K562 (cell line): ENCODE measurements around the gene KIF23. TPM values are rescaled to one million over a fixed set of nuclear protein-coding genes. Genes with fewer than 3 reads are reported as not detected.

Source experiments
- ATAC-seq: fragments of 200-7000 bp; cut with Tn5 transposase; 3 replicates; pipeline ENCODE4 v1.9.1; 2020; ENCODE audit warnings: moderate library complexity
- BruUV-seq: library from RNA; stranded (reverse); fragments of 400-500 nt; replicated peaks from 2 replicates; lab custom pipeline; 2021; lab: Mats Ljungman, UMichigan
- CTCF ChIA-PET: fragments of 300-600 bp; formaldehyde crosslinking; extraction: SDS; loops from one replicate; lab custom pipeline; 2021; ENCODE audit warnings: low intra/inter-chr PET ratio; lab: Yijun Ruan, JAX
- POLR2A ChIA-PET: fragments of 300-600, 350-650 bp; sonication (Branson Sonifier 250); formaldehyde crosslinking; extraction: SDS; loops from one replicate; lab custom pipeline; 2021; ENCODE audit warnings: antibody characterized with exemption, inconsistent platforms; lab: Yijun Ruan, JAX
- DNase-seq, 4 experiments: peaks; one replicate each; pipeline versions ENCODE4 v3.0.0 to v3.0.0-alpha.2; 2011 to 2018; ENCODE audit warnings: low spot score in 3 of 4, mixed read lengths in 3 of 4; ENCODE audit errors: extremely low read depth in 1 of 4
- FAIRE-seq: peaks from 2 replicates; lab custom pipeline; 2011; peaks lifted over from hg19 to GRCh38; lab: Jason Lieb, UNC
- H2AFZ ChIP-seq: 2 replicates; pipeline ENCODE4 v1.6.0; 2011; ENCODE audit warnings: low read depth, low read length, control low read depth, inconsistent platforms
- H3K27ac ChIP-seq: fragments of 200-600 bp; 3 replicates; pipeline ENCODE4 v1.8.0; 2011; ENCODE audit warnings: low read depth, mild to moderate bottlenecking, control low read depth, inconsistent platforms, low read length, moderate library complexity, mixed read lengths; ENCODE audit errors: extremely low read depth
- H3K27me3 ChIP-seq, 2 experiments: fragments of 300-600 bp in 1 of 2; 2 replicates in 1 of 2; 3 replicates in 1 of 2; pipeline versions ENCODE4 v1.6.0 to v1.8.0; 2011; ENCODE audit warnings: inconsistent platforms in 2 of 2, low read length in 2 of 2, mild to moderate bottlenecking in 1 of 2, mixed read lengths in 1 of 2, moderate library complexity in 1 of 2; ENCODE audit not compliant: control insufficient read depth in 2 of 2, insufficient read depth in 2 of 2
- H3K36me3 ChIP-seq: fragments of 300-600 bp; 3 replicates; pipeline ENCODE4 v1.8.0; 2011; ENCODE audit warnings: mild to moderate bottlenecking, low read length, inconsistent platforms; ENCODE audit not compliant: control insufficient read depth, insufficient read depth
- H3K4me1 ChIP-seq, 2 experiments: fragments of 200-600 bp in 1 of 2; replicated peaks in 1 of 2; 2 replicates in 1 of 2; 3 replicates in 1 of 2; pipeline versions ENCODE4 v1.5.1 to v1.8.0; 2011; ENCODE audit warnings: inconsistent platforms in 2 of 2, low read length in 2 of 2, mild to moderate bottlenecking in 1 of 2, mixed read lengths in 1 of 2, moderate library complexity in 1 of 2; ENCODE audit not compliant: control insufficient read depth in 2 of 2, insufficient read depth in 2 of 2
- H3K4me2 ChIP-seq: 2 replicates; pipeline ENCODE4 v1.6.1; 2011; ENCODE audit warnings: low read length, control low read depth, inconsistent platforms, mixed read lengths; ENCODE audit not compliant: insufficient read depth
- H3K4me3 ChIP-seq: fragments of 200-600 bp; sonication (generic), shearing (Covaris generic); 2 replicates; pipeline ENCODE4 v1.5.1; 2016; ENCODE audit warnings: control low read depth, inconsistent platforms
- H3K79me2 ChIP-seq: fragments of 200-600 bp; 3 replicates; pipeline ENCODE4 v1.8.0; 2011; ENCODE audit warnings: low read length, inconsistent platforms; ENCODE audit not compliant: control insufficient read depth, insufficient read depth
- H3K9ac ChIP-seq, 2 experiments: 2 replicates each; pipeline versions ENCODE4 v1.6.0 to v1.6.1; 2011; ENCODE audit warnings: low read depth in 2 of 2, low read length in 2 of 2, control low read depth in 1 of 2, inconsistent platforms in 1 of 2, mild to moderate bottlenecking in 1 of 2, mixed read lengths in 1 of 2; ENCODE audit not compliant: insufficient read depth in 1 of 2
- H3K9me1 ChIP-seq: one replicate; pipeline ENCODE4 v1.6.0; 2011; ENCODE audit warnings: inconsistent platforms, mild to moderate bottlenecking, low read length, moderate library complexity; ENCODE audit not compliant: control insufficient read depth, insufficient read depth
- H3K9me3 ChIP-seq: replicated peaks from 2 replicates; pipeline ENCODE4 v1.5.1; 2011; ENCODE audit warnings: low read depth, low read length, inconsistent platforms; ENCODE audit not compliant: control insufficient read depth, insufficient read depth
- H4K20me1 ChIP-seq: replicated peaks from 2 replicates; pipeline ENCODE4 v1.6.1; 2011; ENCODE audit warnings: low read length, inconsistent platforms, mixed read lengths; ENCODE audit not compliant: control insufficient read depth, insufficient read depth
- PHB ChIP-seq: fragments of 250-450 bp; sonication (Bioruptor Pico); IDR thresholded peaks from 2 replicates; pipeline ENCODE4 v1.5.0; 2021
- SAP30 ChIP-seq: fragments of 200-600 bp; sonication (generic); IDR thresholded peaks from 2 replicates; pipeline ENCODE4 v1.6.1; 2012; ENCODE audit warnings: borderline replicate concordance, low read depth, mild to moderate bottlenecking, moderate library complexity, low read length, control low read depth, inconsistent platforms; ENCODE audit not compliant: insufficient read depth, poor library complexity, severe bottlenecking
- SPI1 ChIP-seq: IDR thresholded peaks from 2 replicates; pipeline ENCODE4 v1.6.1; 2011; ENCODE audit warnings: low read depth, low read length, control low read depth, borderline replicate concordance
- WGBS: fragments of 100-300 bp; shearing (Covaris generic); methylation state at CpG from one replicate; pipeline ENCODE4 v1.1.6; 2016; ENCODE audit warnings: low coverage, mixed read lengths; ENCODE audit not compliant: insufficient coverage; ENCODE audit errors: missing lambda C conversion rate; 5-methylcytosine and 5-hydroxymethylcytosine counted together
- in situ Hi-C: fragments of 300-500 bp; cut with MboI; formaldehyde crosslinking; loops from 4 replicates; pipeline ENCODE4 v1.15.0; 2018; ENCODE audit warnings: inconsistent platforms, mixed read lengths
- intact Hi-C: fragments of 100-400 bp; cut with micrococcal nuclease; formaldehyde crosslinking; loops from 2 replicates; pipeline ENCODE4 v1.14.2; 2022
- polyA plus RNA-seq, 8 experiments: library from polyadenylated mRNA; depleted of rRNA in 4 of 8; stranded (reverse) in 5 of 8; unstranded in 3 of 8; fragments of >200 nt; fragmentation: Nextera tagmentation in 2 of 8; fragmentation: Illumina TruSeq in 1 of 8; extraction: Ambion mirVana in 2 of 8; extraction: Trizol in 1 of 8; gene quantifications; 2 replicates each; pipeline versions ENCODE4 v1.2.1 to v1.2.3, GENCODE V29; 2011 to 2014; ENCODE audit warnings: inconsistent platforms in 1 of 8, missing spikeins in 1 of 8
- total RNA-seq, 7 experiments: library from RNA; depleted of rRNA in 6 of 7; stranded (reverse); fragments of >200 nt in 6 of 7; fragmentation: Illumina TruSeq in 2 of 7; extraction: Trizol in 2 of 7; gene quantifications; 2 replicates each; pipeline versions ENCODE4 v1.2.1 to v1.2.3, GENCODE V29; 2011 to 2021; ENCODE audit warnings: low replicate concordance in 1 of 7
- TF ChIP-seq, protein P1 (sequence below): fragments of 450-650 bp; IDR thresholded peaks from 2 replicates; pipeline ENCODE4 v1.6.1; 2016; ENCODE audit warnings: mild to moderate bottlenecking

KIF23 gene
- total and polyA plus RNA-seq, 9 of the 15 experiments (the other 6 are each of a cell fraction or from before 2014, with no cell fraction given): 29.4 to 58.2 (median 41.9) TPM

DNA sequence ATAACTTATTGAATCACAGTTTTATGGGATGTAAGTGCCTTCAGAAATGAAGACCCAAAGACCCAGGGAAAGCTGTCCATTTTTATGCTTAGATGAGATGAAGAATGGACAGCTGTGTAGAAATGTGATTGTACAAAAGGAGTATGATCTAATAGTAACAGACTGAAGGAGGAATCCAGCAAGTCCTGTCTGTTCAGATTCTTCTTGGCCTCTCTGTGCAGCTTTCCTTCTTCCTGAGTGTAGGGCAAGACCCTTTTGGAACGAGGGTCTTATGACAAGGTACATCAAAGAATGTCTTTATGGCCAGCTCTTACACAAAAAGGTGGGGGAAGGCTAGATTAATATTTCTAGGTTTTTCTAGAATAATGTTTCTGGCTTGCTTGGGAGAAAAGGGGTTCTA is 1.4 kb upstream of the KIF23 start:
- H3K27ac ChIP-seq: no peak overlapping the region
- no peak for ATAC-seq

More for the DNA sequence above, 1.4 kb upstream of the KIF23 start:
- Histone ChIP-seq H2AFZ (no peak overlapping the region), H3K4me3 (no peak overlapping the region), H4K20me1 (no peaks in the 10 kb centered on the region), H3K36me3 (peaks cover 14% of the 10 kb centered on the region), H3K27me3 (no peaks in the 10 kb centered on the region), H3K9ac (no peak overlapping the region), H3K9me1 (no peaks in the 10 kb centered on the region), H3K9me3 (no peaks in the 10 kb centered on the region), H3K4me2 (no peak overlapping the region), H3K79me2 (peaks cover 36% of the 10 kb centered on the region), H3K4me1 (peaks cover 0 to 9% of the 10 kb centered on the region in 2 experiments; a peak in 2 of 5 replicates)
- no peak for TF ChIP-seq PHB (CRISPR knock-in tag)
- TF ChIP-seq SAP30: no peak
- TF ChIP-seq, protein P1, sequence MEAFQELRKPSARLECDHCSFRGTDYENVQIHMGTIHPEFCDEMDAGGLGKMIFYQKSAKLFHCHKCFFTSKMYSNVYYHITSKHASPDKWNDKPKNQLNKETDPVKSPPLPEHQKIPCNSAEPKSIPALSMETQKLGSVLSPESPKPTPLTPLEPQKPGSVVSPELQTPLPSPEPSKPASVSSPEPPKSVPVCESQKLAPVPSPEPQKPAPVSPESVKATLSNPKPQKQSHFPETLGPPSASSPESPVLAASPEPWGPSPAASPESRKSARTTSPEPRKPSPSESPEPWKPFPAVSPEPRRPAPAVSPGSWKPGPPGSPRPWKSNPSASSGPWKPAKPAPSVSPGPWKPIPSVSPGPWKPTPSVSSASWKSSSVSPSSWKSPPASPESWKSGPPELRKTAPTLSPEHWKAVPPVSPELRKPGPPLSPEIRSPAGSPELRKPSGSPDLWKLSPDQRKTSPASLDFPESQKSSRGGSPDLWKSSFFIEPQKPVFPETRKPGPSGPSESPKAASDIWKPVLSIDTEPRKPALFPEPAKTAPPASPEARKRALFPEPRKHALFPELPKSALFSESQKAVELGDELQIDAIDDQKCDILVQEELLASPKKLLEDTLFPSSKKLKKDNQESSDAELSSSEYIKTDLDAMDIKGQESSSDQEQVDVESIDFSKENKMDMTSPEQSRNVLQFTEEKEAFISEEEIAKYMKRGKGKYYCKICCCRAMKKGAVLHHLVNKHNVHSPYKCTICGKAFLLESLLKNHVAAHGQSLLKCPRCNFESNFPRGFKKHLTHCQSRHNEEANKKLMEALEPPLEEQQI: no peak
- no peak for TF ChIP-seq SPI1
- BruUV-seq: no TSS peak
- FAIRE-seq: no peak
- intact Hi-C loops (no loop called here), in situ Hi-C loops (no loop called here)
- CTCF ChIA-PET: no interaction called here
- 17% methylated on average over 1 of the region's 1 CpG for WGBS
- POLR2A ChIA-PET: interaction anchor here (1.6 to 2.1 kb wide), 2 partner anchors 12 to 18 kb away, joined by 5 to 6 read pairs; no protein-coding TSS in a partner anchor
- no peak for DNase-seq
